Left ventricle myocardium inferior (tissue), 1 donor: ENCODE data around the gene GC. TPM values are rescaled to one million over a fixed set of nuclear protein-coding genes. Genes with fewer than 3 reads are reported as not detected.

Experiments
- DNase-seq: peaks from one replicate; pipeline ENCODE4 v3.0.0-alpha.2; 2020
- H3K27ac ChIP-seq: fragments of 200-600 bp; replicated peaks from 2 replicates; pipeline ENCODE4 v1.8.0; 2021
- H3K27me3 ChIP-seq: fragments of 200-600 bp; 2 replicates; pipeline ENCODE4 v1.8.0; 2021; ENCODE audit warnings: low read depth
- H3K36me3 ChIP-seq: fragments of 200-600 bp; 2 replicates; pipeline ENCODE4 v1.8.0; 2021
- H3K4me1 ChIP-seq: fragments of 200-600 bp; 2 replicates; pipeline ENCODE4 v1.8.0; 2021
- H3K4me3 ChIP-seq: fragments of 200-600 bp; 2 replicates; pipeline ENCODE4 v1.8.0; 2021; ENCODE audit warnings: mild to moderate bottlenecking, moderate library complexity
- H3K9me3 ChIP-seq: fragments of 200-600 bp; replicated peaks from 2 replicates; pipeline ENCODE4 v1.8.0; 2021
- CTCF ChIP-seq: fragments of 200-600 bp; IDR thresholded peaks from 2 replicates; pipeline ENCODE4 v1.8.0; 2021; ENCODE audit warnings: antibody characterized with exemption, mild to moderate bottlenecking, borderline replicate concordance
- intact Hi-C: fragments of 100-400 bp; cut with micrococcal nuclease; formaldehyde crosslinking; loops from one replicate; pipeline ENCODE4 v1.11.0; 2022
- total RNA-seq: library from RNA; stranded (reverse); fragmentation: NEBNext Ultra II Directional; extraction: Animal tissue kit (Norgen Biotek cat#: 25700); gene quantifications from one replicate; pipeline ENCODE4 v1.2.1, GENCODE V29; 2021
- donor health status: DM: no; HTN: yes; CAD: no; lungs with severe emphysema.

GC gene
- total RNA-seq, 1 donor from 2014 or later: not detected

- no peak for DNase-seq
Measured at GRCh38 chr4:71785959-71786358, 2.1 kb upstream of the GC start.

GRCh38 chr4:71784569-71785197 lies 804 bp upstream of the GC start:
- Histone ChIP-seq H3K4me3 (no peak overlapping the region), H3K9me3 (no peaks in the 10 kb centered on the region), H3K4me1 (no peaks in the 10 kb centered on the region), H3K27ac (no peak overlapping the region), H3K27me3 (no peaks in the 10 kb centered on the region), H3K36me3 (no peaks in the 10 kb centered on the region)
- intact Hi-C loops: no loop called here
- no peak for DNase-seq
- TF ChIP-seq CTCF: no peak

More at GRCh38 chr4:71785959-71786358, 2.1 kb upstream of the GC start:
- Histone ChIP-seq H3K4me3 (no peak overlapping the region), H3K27me3 (no peaks in the 10 kb centered on the region), H3K9me3 (no peaks in the 10 kb centered on the region), H3K36me3 (no peaks in the 10 kb centered on the region), H3K27ac (no peak overlapping the region), H3K4me1 (no peaks in the 10 kb centered on the region)
- no peak for TF ChIP-seq CTCF
- intact Hi-C loops: no loop called here

DNA sequence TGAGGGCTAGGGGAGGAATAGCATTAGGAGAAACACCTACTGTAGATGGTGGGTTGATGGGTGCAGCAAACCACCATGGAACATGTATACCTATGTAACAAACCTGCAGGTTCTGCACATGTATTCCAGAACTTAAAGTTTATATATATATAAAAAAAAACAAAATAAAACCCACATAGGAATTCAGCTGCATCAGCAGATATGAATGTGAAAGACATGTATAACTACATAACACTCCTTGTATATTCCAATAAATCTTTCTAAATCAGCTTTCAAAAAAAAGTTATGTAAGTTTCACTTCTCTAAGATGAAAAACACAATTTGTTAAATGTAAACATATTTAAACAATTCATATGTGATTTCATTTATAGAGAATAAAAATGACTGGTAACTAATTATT lies 6.0 kb downstream of the GC start:
- no peak overlapping the region for H3K27ac ChIP-seq
- intact Hi-C loops: no loop called here
- no peaks in the 10 kb centered on the region for H3K9me3 ChIP-seq
- no peaks in the 10 kb centered on the region for H3K27me3 ChIP-seq
- TF ChIP-seq CTCF: no peak
- no peaks in the 10 kb centered on the region for H3K4me1 ChIP-seq
- no peaks in the 10 kb centered on the region for H3K36me3 ChIP-seq
- no peak for DNase-seq
- H3K4me3 ChIP-seq: no peak overlapping the region

- Histone ChIP-seq H3K27ac (no peak overlapping the region), H3K9me3 (no peaks in the 10 kb centered on the region), H3K36me3 (no peaks in the 10 kb centered on the region), H3K4me3 (no peak overlapping the region), H3K27me3 (no peaks in the 10 kb centered on the region), H3K4me1 (no peaks in the 10 kb centered on the region)
- no peak for TF ChIP-seq CTCF
- intact Hi-C loops: no loop called here
- DNase-seq: no peak
Measured at GRCh38 chr4:71775449-71775848, 8.4 kb downstream of the GC start.

GRCh38 chr4:71774136-71774535 lies 9.7 kb downstream of the GC start:
- TF ChIP-seq CTCF: no peak
- no peaks in the 10 kb centered on the region for H3K4me1 ChIP-seq
- intact Hi-C loops: no loop called here

GRCh38 chr4:71773004-71773403 lies 10.9 kb downstream of the GC start:
- Histone ChIP-seq H3K27me3 (no peaks in the 10 kb centered on the region), H3K36me3 (no peaks in the 10 kb centered on the region), H3K27ac (no peak overlapping the region), H3K4me1 (no peaks in the 10 kb centered on the region), H3K4me3 (no peak overlapping the region), H3K9me3 (no peaks in the 10 kb centered on the region)
- intact Hi-C loops: no loop called here
- no peak for DNase-seq
- TF ChIP-seq CTCF: no peak

More at GRCh38 chr4:71774136-71774535, 9.7 kb downstream of the GC start:
- H3K27me3 ChIP-seq: no peaks in the 10 kb centered on the region
- no peak overlapping the region for H3K4me3 ChIP-seq
- H3K9me3 ChIP-seq: no peaks in the 10 kb centered on the region
- no peak for DNase-seq
- H3K36me3 ChIP-seq: no peaks in the 10 kb centered on the region
- H3K27ac ChIP-seq: no peak overlapping the region
